Testis (tissue), 3 donors: ENCODE results near the gene TNFAIP8. TPM values are rescaled to one million over a fixed set of nuclear protein-coding genes. Genes with fewer than 3 reads are reported as not detected.

Source experiments
- DNase-seq: peaks from one replicate; pipeline ENCODE4 v3.0.0-alpha.2; 2019
- H3K27ac ChIP-seq, 2 donors: fragments of 200-600 bp; sonication (generic); one replicate each; pipeline ENCODE4 v1.5.1; 2019
- H3K27me3 ChIP-seq: fragments of 200-600 bp; sonication (generic); one replicate; pipeline ENCODE4 v1.5.1; 2019
- H3K36me3 ChIP-seq: fragments of 200-600 bp; sonication (generic); one replicate; pipeline ENCODE4 v1.5.1; 2017; ENCODE audit warnings: low read depth; ENCODE audit errors: missing control alignments
- H3K4me1 ChIP-seq: fragments of 200-600 bp; sonication (generic); one replicate; pipeline ENCODE4 v1.5.1; 2019
- H3K4me3 ChIP-seq, 2 donors: fragments of 200-600 bp; sonication (generic); one replicate each; pipeline ENCODE4 v1.5.1; 2017 to 2019
- H3K9me3 ChIP-seq: fragments of 200-600 bp; sonication (generic); one replicate; pipeline ENCODE4 v1.5.1; 2017
- CTCF ChIP-seq, 3 experiments: fragments of 450-650 bp in 2 of 3; fragments of 200-600 bp in 1 of 3; sonication (generic) in 1 of 3; IDR thresholded peaks; one replicate each; pipeline ENCODE4 v1.5.1; 2016 to 2019; ENCODE audit warnings: antibody characterized with exemption in 3 of 3, mild to moderate bottlenecking in 2 of 3, moderate library complexity in 1 of 3
- POLR2A ChIP-seq: fragments of 450-650 bp; IDR thresholded peaks from one replicate; pipeline ENCODE4 v1.6.1; 2017; ENCODE audit warnings: antibody characterized with exemption, mild to moderate bottlenecking, moderate library complexity
- WGBS, 2 donors: methylation state at CpG; one replicate each; pipeline ENCODE4 v1.1.5; 2018; 5-methylcytosine and 5-hydroxymethylcytosine counted together
- intact Hi-C: fragments of 100-400 bp; cut with DNase I; formaldehyde crosslinking; loops from one replicate; pipeline ENCODE4 v1.15.1; 2023; ENCODE audit warnings: low total_unique reads
- polyA plus RNA-seq: library from polyadenylated mRNA; stranded (reverse); fragments of 350-450 nt; fragmentation: Illumina TruSeq; extraction: RNeasy Lipid Tissue Mini Kit (QIAGEN cat#74804); gene quantifications from one replicate; pipeline ENCODE4 v1.2.3, GENCODE V29; 2014; ENCODE audit warnings: low read depth, low replicate concordance; ENCODE audit not compliant: insufficient read depth
- total RNA-seq, 2 donors: library from RNA; depleted of rRNA; stranded (reverse); fragments of >200 nt; gene quantifications; one replicate each; pipeline ENCODE4 v1.2.3, GENCODE V29; 2016

Gene TNFAIP8
- total and polyA plus RNA-seq, 3 donors from 2014 or later: 6.3 to 14.0 (median 8.2) TPM

DNA sequence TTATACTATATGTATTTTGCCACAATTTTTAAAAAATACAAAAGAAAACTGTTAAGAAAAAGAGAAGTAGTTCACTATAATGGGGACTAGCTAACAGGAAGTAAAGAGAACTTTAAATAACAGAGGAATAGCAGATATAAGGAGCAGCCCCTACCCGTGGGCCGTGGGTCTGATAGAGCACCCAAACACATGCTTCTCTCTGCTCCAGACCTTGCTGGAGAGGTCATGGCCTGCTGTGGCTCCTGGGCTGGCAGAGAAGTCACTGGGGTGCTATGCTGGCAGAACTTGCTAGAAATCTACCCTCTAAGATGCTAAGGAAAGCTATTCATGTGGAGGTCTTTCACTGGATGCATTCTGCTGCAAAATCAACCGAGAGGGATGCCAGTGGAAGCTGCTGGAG lies 10.0 kb upstream of the TNFAIP8 start:
- Histone ChIP-seq H3K4me1 (no peaks in the 10 kb centered on the region), H3K4me3 (no peak overlapping the region), H3K27ac (no peak overlapping the region), H3K9me3 (no peaks in the 10 kb centered on the region), H3K27me3 (no peaks in the 10 kb centered on the region), H3K36me3 (no peaks in the 10 kb centered on the region)
- intact Hi-C loops: no loop called here
- no peak for DNase-seq
- 68 to 78% methylated on average over 3 of the region's 3 CpGs for WGBS, 2 donors
- no peak for TF ChIP-seq CTCF (IDR thresholded peaks at IDR 0.05)
- TF ChIP-seq POLR2A: no peak

- TF ChIP-seq POLR2A (no peak), CTCF (IDR thresholded peaks at IDR 0.05) (no peak)
- intact Hi-C loops: no loop called here
- no peaks in the 10 kb centered on the region for H3K36me3 ChIP-seq
- H3K27ac ChIP-seq: no peak overlapping the region
- DNase-seq: no peak
- H3K4me3 ChIP-seq: no peak overlapping the region
- H3K9me3 ChIP-seq: no peaks in the 10 kb centered on the region
- H3K4me1 ChIP-seq: no peaks in the 10 kb centered on the region
- WGBS, 2 donors: 91 to 96% methylated on average over 2 of the region's 2 CpGs
- no peaks in the 10 kb centered on the region for H3K27me3 ChIP-seq
These were observed 9.4 kb upstream of the TNFAIP8 start for GRCh38 chr5:119346394-119346793.

- intact Hi-C loops: no loop called here
- Histone ChIP-seq H3K9me3 (no peaks in the 10 kb centered on the region), H3K27me3 (no peaks in the 10 kb centered on the region), H3K4me1 (no peaks in the 10 kb centered on the region), H3K27ac (no peak overlapping the region), H3K36me3 (no peaks in the 10 kb centered on the region), H3K4me3 (no peak overlapping the region)
- 81 to 83% methylated on average over 1 of the region's 1 CpG for WGBS, 2 donors
- no peak for TF ChIP-seq CTCF (IDR thresholded peaks at IDR 0.05)
- TF ChIP-seq POLR2A: no peak
- no peak for DNase-seq
These were observed 8.2 kb upstream of the TNFAIP8 start for GRCh38 chr5:119347574-119347973.

- 88 to 92% methylated on average over 1 of the region's 1 CpG for WGBS, 2 donors
- no peaks in the 10 kb centered on the region for H3K36me3 ChIP-seq
- no peak for DNase-seq
- no peak overlapping the region for H3K27ac ChIP-seq
- H3K4me1 ChIP-seq: no peaks in the 10 kb centered on the region
- H3K4me3 ChIP-seq: no peak overlapping the region
- H3K27me3 ChIP-seq: no peaks in the 10 kb centered on the region
- no peaks in the 10 kb centered on the region for H3K9me3 ChIP-seq
- intact Hi-C loops: no loop called here
- TF ChIP-seq POLR2A: no peak
- no peak for TF ChIP-seq CTCF (IDR thresholded peaks at IDR 0.05)
These were observed 7.8 kb upstream of the TNFAIP8 start for GRCh38 chr5:119347991-119348390.

DNA sequence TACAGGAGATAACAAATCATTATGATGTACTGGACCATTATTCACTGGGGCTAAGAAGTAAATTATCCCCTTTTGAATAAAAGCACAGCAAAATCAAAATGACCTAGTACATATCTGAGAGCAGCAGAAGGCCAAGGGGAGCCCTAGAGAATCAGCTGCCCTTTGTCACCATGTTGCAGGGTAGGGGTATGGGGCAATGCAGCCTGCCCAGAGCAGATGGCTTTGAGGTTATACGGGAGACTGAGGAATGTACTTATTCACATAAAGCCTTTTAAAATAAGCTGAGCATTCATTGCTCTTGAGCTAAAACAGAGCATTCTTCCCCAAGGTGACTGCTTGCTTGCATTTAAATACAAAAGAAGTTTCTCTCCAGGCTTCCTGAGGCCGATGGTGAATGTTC lies 2.6 kb upstream of the TNFAIP8 start:
- no peaks in the 10 kb centered on the region for H3K27me3 ChIP-seq
- WGBS, 2 donors: 75 to 88% methylated on average over 2 of the region's 2 CpGs

More for the DNA sequence above, 2.6 kb upstream of the TNFAIP8 start:
- Histone ChIP-seq H3K9me3 (no peaks in the 10 kb centered on the region), H3K4me3 (no peak overlapping the region), H3K36me3 (no peaks in the 10 kb centered on the region), H3K27ac (no peak overlapping the region), H3K4me1 (peaks cover 4% of the 10 kb centered on the region)
- TF ChIP-seq POLR2A (no peak), CTCF (IDR thresholded peaks at IDR 0.05) (no peak)
- intact Hi-C loops: no loop called here
- no peak for DNase-seq
